SK-N-SH treated with all-trans-retinoic acid at 6 μM for 48 hours (cell line): Measurements from ENCODE around the gene ITIH5.

Source experiments
- ATAC-seq: fragments of 200-7000 bp; cut with Tn5 transposase; 3 replicates; pipeline ENCODE4 v1.9.1; 2020; ENCODE audit warnings: mild to moderate bottlenecking, moderate library complexity
- ARNTL ChIP-seq: fragments of 450-650 bp; formaldehyde crosslinking; IDR thresholded peaks from 2 replicates; pipeline ENCODE4 v1.5.0; 2020; ENCODE audit warnings: low read depth, mild to moderate bottlenecking, moderate library complexity, borderline replicate concordance
- CSDC2 ChIP-seq: fragments of 250-450 bp; sonication (Bioruptor Pico); IDR thresholded peaks from 2 replicates; pipeline ENCODE4 v1.5.0; 2020; ENCODE audit warnings: mild to moderate bottlenecking, moderate library complexity
- ESRRG ChIP-seq: fragments of 250-450 bp; sonication (Bioruptor Pico); IDR thresholded peaks from 2 replicates; pipeline ENCODE4 v1.6.1; 2021; ENCODE audit warnings: mild to moderate bottlenecking
- GLIS3 ChIP-seq: fragments of 250-450 bp; sonication (Bioruptor Pico); IDR thresholded peaks from 2 replicates; pipeline ENCODE4 v1.5.0; 2020; ENCODE audit warnings: mild to moderate bottlenecking, moderate library complexity
- ISL1 ChIP-seq: fragments of 250-450 bp; sonication (Bioruptor Pico); IDR thresholded peaks from 2 replicates; pipeline ENCODE4 v2.1.2; 2022; ENCODE audit warnings: mild to moderate bottlenecking, moderate library complexity
- OSR1 ChIP-seq: fragments of 250-450 bp; sonication (Bioruptor Pico); IDR thresholded peaks from 2 replicates; pipeline ENCODE4 v1.8.0; 2022; ENCODE audit warnings: moderate library complexity, mild to moderate bottlenecking, inconsistent platforms
- PPARA ChIP-seq: fragments of 250-450 bp; sonication (Bioruptor Pico); IDR thresholded peaks from 2 replicates; pipeline ENCODE4 v1.5.0; 2020; ENCODE audit warnings: mild to moderate bottlenecking, borderline replicate concordance
- RARB ChIP-seq: fragments of 250-450 bp; sonication (Bioruptor Pico); IDR thresholded peaks from 2 replicates; pipeline ENCODE4 v1.8.0; 2021; ENCODE audit warnings: mild to moderate bottlenecking, moderate library complexity
- SNAI2 ChIP-seq: fragments of 250-450 bp; sonication (Bioruptor Pico); IDR thresholded peaks from 2 replicates; pipeline ENCODE4 v1.5.0; 2020; ENCODE audit warnings: mild to moderate bottlenecking, moderate library complexity
- TCF4 ChIP-seq: fragments of 250-450 bp; sonication (Bioruptor Pico); IDR thresholded peaks from 2 replicates; pipeline ENCODE4 v1.8.0; 2021; ENCODE audit warnings: mild to moderate bottlenecking, moderate library complexity, borderline replicate concordance
- TOX ChIP-seq: fragments of 250-450 bp; sonication (Bioruptor Pico); IDR thresholded peaks from 2 replicates; pipeline ENCODE4 v1.8.0; 2021; ENCODE audit warnings: mild to moderate bottlenecking, moderate library complexity, borderline replicate concordance
- TSHZ2 ChIP-seq: fragments of 250-450 bp; sonication (Bioruptor Pico); IDR thresholded peaks from 2 replicates; pipeline ENCODE4 v1.5.0; 2020; ENCODE audit warnings: mild to moderate bottlenecking, moderate library complexity
- ZC3H10 ChIP-seq: fragments of 250-450 bp; sonication (Bioruptor Pico); IDR thresholded peaks from 2 replicates; pipeline ENCODE4 v1.5.1; 2021; ENCODE audit warnings: mild to moderate bottlenecking, moderate library complexity
- ZFP3 ChIP-seq: fragments of 250-450 bp; sonication (Bioruptor Pico); IDR thresholded peaks from 2 replicates; pipeline ENCODE4 v1.5.0; 2020; ENCODE audit warnings: mild to moderate bottlenecking, moderate library complexity
- ZFP30 ChIP-seq: fragments of 450-650 bp; formaldehyde crosslinking; IDR thresholded peaks from 2 replicates; pipeline ENCODE4 v1.5.0; 2022; ENCODE audit warnings: mild to moderate bottlenecking, moderate library complexity
- ZNF565 ChIP-seq: fragments of 450-650 bp; formaldehyde crosslinking; conservative IDR thresholded peaks from 2 replicates; pipeline ENCODE4 v1.5.0; 2020; ENCODE audit warnings: low read depth, mild to moderate bottlenecking, moderate library complexity
- ZNF70 ChIP-seq: fragments of 450-650 bp; formaldehyde crosslinking; IDR thresholded peaks from 2 replicates; pipeline ENCODE4 v1.5.0; 2020; ENCODE audit warnings: mild to moderate bottlenecking, moderate library complexity
- ZNF8 ChIP-seq: fragments of 450-650 bp; formaldehyde crosslinking; IDR thresholded peaks from 2 replicates; pipeline ENCODE4 v1.5.0; 2020; ENCODE audit warnings: mild to moderate bottlenecking, moderate library complexity
- TF ChIP-seq, protein P1 (sequence below): fragments of 250-450 bp; sonication (Bioruptor Pico); IDR thresholded peaks from 2 replicates; pipeline ENCODE4 v1.5.1; 2021; ENCODE audit warnings: mild to moderate bottlenecking, moderate library complexity
- TF ChIP-seq, protein P2 (sequence below): fragments of 250-450 bp; sonication (Bioruptor Pico); IDR thresholded peaks from 2 replicates; pipeline ENCODE4 v1.5.1; 2020; ENCODE audit warnings: low read depth, mild to moderate bottlenecking, moderate library complexity

The ITIH5 gene

GRCh38 chr10:7560519-7560918, 106.2 kb downstream of the ITIH5 start:
- no peak for ATAC-seq
- TF ChIP-seq, protein P1, sequence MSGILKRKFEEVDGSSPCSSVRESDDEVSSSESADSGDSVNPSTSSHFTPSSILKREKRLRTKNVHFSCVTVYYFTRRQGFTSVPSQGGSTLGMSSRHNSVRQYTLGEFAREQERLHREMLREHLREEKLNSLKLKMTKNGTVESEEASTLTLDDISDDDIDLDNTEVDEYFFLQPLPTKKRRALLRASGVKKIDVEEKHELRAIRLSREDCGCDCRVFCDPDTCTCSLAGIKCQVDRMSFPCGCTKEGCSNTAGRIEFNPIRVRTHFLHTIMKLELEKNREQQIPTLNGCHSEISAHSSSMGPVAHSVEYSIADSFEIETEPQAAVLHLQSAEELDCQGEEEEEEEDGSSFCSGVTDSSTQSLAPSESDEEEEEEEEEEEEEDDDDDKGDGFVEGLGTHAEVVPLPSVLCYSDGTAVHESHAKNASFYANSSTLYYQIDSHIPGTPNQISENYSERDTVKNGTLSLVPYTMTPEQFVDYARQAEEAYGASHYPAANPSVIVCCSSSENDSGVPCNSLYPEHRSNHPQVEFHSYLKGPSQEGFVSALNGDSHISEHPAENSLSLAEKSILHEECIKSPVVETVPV (CRISPR knock-in tag): no peak
- no peak for TF ChIP-seq SNAI2 (CRISPR knock-in tag)

DNA sequence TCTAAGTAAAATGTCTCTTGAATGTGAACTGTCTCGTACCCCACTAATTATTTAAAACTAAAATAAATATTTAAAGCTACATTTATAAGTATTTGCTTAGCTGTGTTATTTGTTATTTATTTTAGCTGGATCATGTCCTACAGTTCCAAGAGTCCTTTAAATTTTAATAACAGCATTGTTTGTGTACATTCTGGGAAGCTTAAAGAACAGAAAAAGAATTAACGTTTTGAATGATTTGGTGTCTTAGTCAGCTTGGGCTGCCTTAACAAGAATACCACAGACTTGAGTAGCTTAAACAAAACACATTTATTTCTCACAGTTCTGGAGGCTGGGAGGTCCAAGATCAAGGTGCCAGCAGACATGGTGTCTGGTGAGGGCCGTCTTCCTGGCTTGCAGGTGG, 107.4 kb downstream of the ITIH5 start:
- no peak for ATAC-seq
- TF ChIP-seq ZNF8 (CRISPR knock-in tag): no peak
- TF ChIP-seq ZFP3: no peak
- TF ChIP-seq CSDC2 (CRISPR knock-in tag): no peak
- TF ChIP-seq, protein P1 (CRISPR knock-in tag): no peak
- no peak for TF ChIP-seq GLIS3 (CRISPR knock-in tag)
- TF ChIP-seq ZNF70: no peak
- no peak for TF ChIP-seq PPARA
- TF ChIP-seq, protein P2, sequence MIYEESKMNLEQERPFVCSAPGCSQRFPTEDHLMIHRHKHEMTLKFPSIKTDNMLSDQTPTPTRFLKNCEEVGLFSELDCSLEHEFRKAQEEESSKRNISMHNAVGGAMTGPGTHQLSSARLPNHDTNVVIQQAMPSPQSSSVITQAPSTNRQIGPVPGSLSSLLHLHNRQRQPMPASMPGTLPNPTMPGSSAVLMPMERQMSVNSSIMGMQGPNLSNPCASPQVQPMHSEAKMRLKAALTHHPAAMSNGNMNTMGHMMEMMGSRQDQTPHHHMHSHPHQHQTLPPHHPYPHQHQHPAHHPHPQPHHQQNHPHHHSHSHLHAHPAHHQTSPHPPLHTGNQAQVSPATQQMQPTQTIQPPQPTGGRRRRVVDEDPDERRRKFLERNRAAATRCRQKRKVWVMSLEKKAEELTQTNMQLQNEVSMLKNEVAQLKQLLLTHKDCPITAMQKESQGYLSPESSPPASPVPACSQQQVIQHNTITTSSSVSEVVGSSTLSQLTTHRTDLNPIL: no peak
- TF ChIP-seq ZC3H10 (CRISPR knock-in tag): no peak
- TF ChIP-seq SNAI2 (CRISPR knock-in tag): no peak
- no peak for TF ChIP-seq ESRRG (CRISPR knock-in tag)

DNA sequence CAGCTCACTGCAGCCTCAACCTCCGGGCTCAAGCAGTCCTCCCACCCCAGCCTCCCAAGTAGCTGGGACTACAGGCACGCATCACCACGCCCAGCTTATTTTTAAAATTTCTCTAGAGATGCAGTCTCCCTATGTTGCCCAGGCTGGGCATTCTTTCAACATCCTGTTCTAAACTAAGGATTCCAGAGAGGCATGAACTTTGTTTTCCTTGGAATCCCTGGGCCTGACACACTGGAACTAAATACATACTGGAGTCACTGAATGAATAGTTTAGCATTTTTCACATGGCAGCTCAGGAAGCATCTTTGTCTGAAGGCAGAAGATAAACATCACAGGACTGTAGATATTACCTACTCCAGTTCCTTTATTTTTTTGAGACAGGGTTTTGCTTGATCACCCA, 108.7 kb downstream of the ITIH5 start:
- ATAC-seq: no peak
- TF ChIP-seq ESRRG (CRISPR knock-in tag) (no peak), ZNF565 (CRISPR knock-in tag) (no peak), TSHZ2 (CRISPR knock-in tag) (no peak), RARB (CRISPR knock-in tag) (no peak), ZFP30 (CRISPR knock-in tag) (no peak), ZNF70 (no peak), OSR1 (no peak), TOX (CRISPR knock-in tag) (no peak), SNAI2 (CRISPR knock-in tag) (no peak), ARNTL (no peak), ZFP3 (no peak), TCF4 (CRISPR knock-in tag) (no peak)
- TF ChIP-seq, protein P1 (CRISPR knock-in tag): no peak
- TF ChIP-seq, protein P2: no peak

- ATAC-seq: no peak
- no peak for TF ChIP-seq ESRRG (CRISPR knock-in tag)
- TF ChIP-seq GLIS3 (CRISPR knock-in tag): no peak
- no peak for TF ChIP-seq TOX (CRISPR knock-in tag)
- no peak for TF ChIP-seq RARB (CRISPR knock-in tag)
- no peak for TF ChIP-seq ZFP3
- TF ChIP-seq SNAI2 (CRISPR knock-in tag): no peak
- no peak for TF ChIP-seq ARNTL
- no peak for TF ChIP-seq ZC3H10 (CRISPR knock-in tag)
- TF ChIP-seq TCF4 (CRISPR knock-in tag): no peak
- TF ChIP-seq, protein P1 (CRISPR knock-in tag): no peak
- no peak for TF ChIP-seq ISL1 (CRISPR knock-in tag)
- TF ChIP-seq ZNF70: no peak
These were observed 113.2 kb downstream of the ITIH5 start for GRCh38 chr10:7553531-7553930.
